ENCODE data around the gene FMN2.

FMN2 gene

DNA sequence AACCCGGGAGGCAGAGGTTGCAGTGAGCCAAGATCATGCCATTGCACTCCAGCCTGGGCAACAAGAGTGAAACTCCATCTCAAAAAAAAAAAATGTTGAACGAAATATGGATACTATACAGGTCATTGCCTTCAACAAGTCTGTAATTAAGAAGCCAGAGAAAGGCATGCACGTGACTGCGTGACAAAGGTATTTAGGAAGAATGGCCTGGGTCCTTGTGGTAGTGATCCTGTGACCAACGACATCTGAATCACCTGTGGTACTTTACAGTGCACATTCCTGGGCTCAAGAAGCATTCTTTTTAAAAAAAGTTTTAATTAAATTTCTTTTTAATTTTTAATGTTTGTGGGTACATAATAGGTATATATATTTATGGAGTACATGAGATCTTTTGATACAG, 405.3 kb downstream of the FMN2 start:
- Histone ChIP-seq H3K27me3 (ENCODE audit: insufficient read depth, low read depth) (no peaks in the 10 kb centered on the region), H3K79me2 (ENCODE audit: insufficient read depth, low read depth) (no peaks in the 10 kb centered on the region), H3K9ac (no peak overlapping the region), H2AFZ (ENCODE audit: low read depth) (no peak overlapping the region), H3K4me3 (IDR thresholded peaks at IDR 0.05; ENCODE audit: insufficient read depth, low read depth, low read length) (no peak overlapping the region), H3K27ac (no peak overlapping the region), H3K4me2 (no peak overlapping the region), H3K4me1 (ENCODE audit: low read depth, poor library complexity, severe bottlenecking) (peaks cover 7% of the 10 kb centered on the region), H4K20me1 (ENCODE audit: insufficient read depth) (no peaks in the 10 kb centered on the region), H3K36me3 (ENCODE audit: insufficient read depth) (no peaks in the 10 kb centered on the region)
- TF ChIP-seq, protein P1, sequence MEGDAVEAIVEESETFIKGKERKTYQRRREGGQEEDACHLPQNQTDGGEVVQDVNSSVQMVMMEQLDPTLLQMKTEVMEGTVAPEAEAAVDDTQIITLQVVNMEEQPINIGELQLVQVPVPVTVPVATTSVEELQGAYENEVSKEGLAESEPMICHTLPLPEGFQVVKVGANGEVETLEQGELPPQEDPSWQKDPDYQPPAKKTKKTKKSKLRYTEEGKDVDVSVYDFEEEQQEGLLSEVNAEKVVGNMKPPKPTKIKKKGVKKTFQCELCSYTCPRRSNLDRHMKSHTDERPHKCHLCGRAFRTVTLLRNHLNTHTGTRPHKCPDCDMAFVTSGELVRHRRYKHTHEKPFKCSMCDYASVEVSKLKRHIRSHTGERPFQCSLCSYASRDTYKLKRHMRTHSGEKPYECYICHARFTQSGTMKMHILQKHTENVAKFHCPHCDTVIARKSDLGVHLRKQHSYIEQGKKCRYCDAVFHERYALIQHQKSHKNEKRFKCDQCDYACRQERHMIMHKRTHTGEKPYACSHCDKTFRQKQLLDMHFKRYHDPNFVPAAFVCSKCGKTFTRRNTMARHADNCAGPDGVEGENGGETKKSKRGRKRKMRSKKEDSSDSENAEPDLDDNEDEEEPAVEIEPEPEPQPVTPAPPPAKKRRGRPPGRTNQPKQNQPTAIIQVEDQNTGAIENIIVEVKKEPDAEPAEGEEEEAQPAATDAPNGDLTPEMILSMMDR (conservative IDR thresholded peaks at IDR 0.05; ENCODE audit: low read depth, low read length), result no peak

DNA sequence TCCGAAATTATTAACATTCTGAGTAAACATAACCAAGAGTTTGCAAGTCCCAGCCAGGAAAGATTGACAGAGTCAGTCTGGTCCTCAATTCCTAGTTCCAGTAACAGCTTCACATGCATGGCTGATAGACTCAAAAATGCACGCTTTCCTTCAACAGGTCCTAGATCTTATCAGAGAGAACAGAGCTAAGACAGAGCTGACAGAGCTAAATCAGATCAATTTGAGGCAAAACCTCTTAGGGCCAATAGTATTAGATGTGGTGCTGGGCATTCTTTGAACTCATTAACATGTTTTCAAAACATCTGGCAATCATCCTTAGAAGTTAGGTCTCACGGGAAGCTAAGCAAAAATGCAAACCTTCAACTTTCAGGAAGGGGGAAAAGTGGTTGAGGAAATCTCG, 406.2 kb downstream of the FMN2 start:
- TF ChIP-seq, protein P1 (conservative IDR thresholded peaks at IDR 0.05; ENCODE audit: low read depth, low read length), result no peak
- Histone ChIP-seq H3K9ac (no peak overlapping the region), H4K20me1 (ENCODE audit: insufficient read depth) (no peaks in the 10 kb centered on the region), H3K27me3 (ENCODE audit: insufficient read depth, low read depth) (no peaks in the 10 kb centered on the region), H2AFZ (ENCODE audit: low read depth) (no peak overlapping the region), H3K4me2 (no peak overlapping the region), H3K4me1 (ENCODE audit: low read depth, poor library complexity, severe bottlenecking) (peaks cover 7% of the 10 kb centered on the region), H3K36me3 (ENCODE audit: insufficient read depth) (no peaks in the 10 kb centered on the region), H3K4me3 (IDR thresholded peaks at IDR 0.05; ENCODE audit: insufficient read depth, low read depth, low read length) (no peak overlapping the region), H3K27ac (no peak overlapping the region), H3K79me2 (ENCODE audit: insufficient read depth, low read depth) (no peaks in the 10 kb centered on the region)

DNA sequence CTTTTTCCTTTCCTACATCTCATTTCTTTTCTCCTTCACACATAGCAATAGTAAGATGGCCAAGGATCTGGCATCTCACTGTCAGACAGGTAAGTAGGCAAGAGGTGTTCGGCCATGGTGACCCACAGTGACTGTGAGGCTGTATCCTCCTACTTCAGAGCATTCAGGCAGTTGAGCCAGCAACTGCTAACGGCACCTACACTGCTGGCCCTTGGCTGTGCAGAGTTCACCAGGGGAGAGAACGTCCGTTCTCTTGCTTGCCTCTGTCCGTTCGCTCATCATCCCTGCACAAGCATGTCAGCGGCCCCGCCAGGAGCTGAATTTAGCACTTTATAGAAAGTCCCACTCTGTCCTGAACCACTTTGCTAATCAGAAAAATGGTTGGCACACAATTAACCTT, 406.7 kb downstream of the FMN2 start:
- H3K9ac ChIP-seq, result no peak overlapping the region
- H3K4me3 ChIP-seq (IDR thresholded peaks at IDR 0.05; ENCODE audit: insufficient read depth, low read depth, low read length), result no peak overlapping the region
- no peaks in the 10 kb centered on the region for H4K20me1 ChIP-seq (ENCODE audit: insufficient read depth)
- peaks cover 7% of the 10 kb centered on the region for H3K4me1 ChIP-seq (ENCODE audit: low read depth, poor library complexity, severe bottlenecking)
- TF ChIP-seq, protein P1 (conservative IDR thresholded peaks at IDR 0.05; ENCODE audit: low read depth, low read length), result no peak
- no peak overlapping the region for H2AFZ ChIP-seq (ENCODE audit: low read depth)
- no peaks in the 10 kb centered on the region for H3K27me3 ChIP-seq (ENCODE audit: insufficient read depth, low read depth)
- H3K79me2 ChIP-seq (ENCODE audit: insufficient read depth, low read depth), result no peaks in the 10 kb centered on the region
- no peak overlapping the region for H3K4me2 ChIP-seq
- H3K36me3 ChIP-seq (ENCODE audit: insufficient read depth), result no peaks in the 10 kb centered on the region
- H3K27ac ChIP-seq, result no peak overlapping the region

DNA sequence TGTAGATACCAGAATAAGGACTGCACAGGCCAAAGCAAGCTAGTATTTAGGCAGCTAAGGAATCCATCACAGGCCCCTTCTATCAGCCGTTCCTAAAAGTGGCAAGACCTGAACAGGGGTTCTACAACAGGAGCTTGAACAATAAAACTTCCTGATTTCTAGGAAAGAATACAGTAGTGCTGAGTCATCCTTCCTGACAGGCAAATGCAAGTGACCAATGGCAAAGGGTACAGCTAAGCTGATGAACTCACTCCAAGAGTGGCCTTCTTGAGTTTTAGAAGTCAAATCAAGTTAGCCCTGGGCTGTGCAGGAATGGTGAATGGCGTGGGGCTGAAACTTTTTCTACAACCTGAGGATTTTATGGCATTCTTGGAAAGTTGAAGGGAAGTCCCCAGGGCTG, 407.3 kb downstream of the FMN2 start:
- Histone ChIP-seq H3K4me3 (IDR thresholded peaks at IDR 0.05; ENCODE audit: insufficient read depth, low read depth, low read length) (no peak overlapping the region), H3K4me2 (no peak overlapping the region), H3K9ac (no peak overlapping the region), H3K36me3 (ENCODE audit: insufficient read depth) (no peaks in the 10 kb centered on the region), H3K4me1 (ENCODE audit: low read depth, poor library complexity, severe bottlenecking) (peaks cover 7% of the 10 kb centered on the region), H4K20me1 (ENCODE audit: insufficient read depth) (no peaks in the 10 kb centered on the region), H3K79me2 (ENCODE audit: insufficient read depth, low read depth) (no peaks in the 10 kb centered on the region), H3K27me3 (ENCODE audit: insufficient read depth, low read depth) (no peaks in the 10 kb centered on the region), H3K27ac (no peak overlapping the region), H2AFZ (ENCODE audit: low read depth) (no peak overlapping the region)
- TF ChIP-seq, protein P1 (conservative IDR thresholded peaks at IDR 0.05; ENCODE audit: low read depth, low read length), result no peak
